Measurements from ENCODE around the gene ALDH2.

Gene ALDH2

GRCh38 chr12:111767362-111768158 lies 827 bp downstream of the ALDH2 start:
- Histone ChIP-seq H3K4me3 (ENCODE audit: low read length, poor library complexity, severe bottlenecking) (peak overlapping the region; percentile 73), H4K20me1 (ENCODE audit: insufficient read depth, low read length, poor library complexity, severe bottlenecking) (no peaks in the 10 kb centered on the region), H3K9ac (ENCODE audit: low read depth, low read length, poor library complexity, severe bottlenecking) (no peak overlapping the region), H3F3A (ENCODE audit: low read depth) (0 out of 2 replicates have a peak, but pooled peaks cover 4% of the 10 kb centered on the region), H3K9me3 (ENCODE audit: insufficient read depth, low read depth, low read length) (no peaks in the 10 kb centered on the region), H2AFZ (ENCODE audit: low read length) (peak overlapping the region; percentile 78; the same call in 1 of the 2 replicates), H3K36me3 (ENCODE audit: insufficient read depth, low read length) (no peaks in the 10 kb centered on the region), H3K79me2 (ENCODE audit: insufficient read depth, low read length) (no peaks in the 10 kb centered on the region), H3K9me2 (replicated peaks; ENCODE audit: low read depth, low read length) (no peaks in the 10 kb centered on the region), H3K4me2 (ENCODE audit: low read depth, low read length, poor library complexity, severe bottlenecking) (peak overlapping the region; percentile 97), H3K27me3 (ENCODE audit: insufficient read depth, low read length, poor library complexity, severe bottlenecking) (no peaks in the 10 kb centered on the region), H3K4me1 (ENCODE audit: insufficient read depth, low read length, poor library complexity, severe bottlenecking) (peaks cover 6% of the 10 kb centered on the region)
- no peak for TF ChIP-seq EZH2phosphoT487 (IDR thresholded peaks at IDR 0.05; ENCODE audit: borderline replicate concordance)
- no peak for TF ChIP-seq CTCF (conservative IDR thresholded peaks at IDR 0.05; ENCODE audit: low read length)

GRCh38 chr12:111768159-111768895 lies 1.6 kb downstream of the ALDH2 start:
- H3K9ac ChIP-seq (ENCODE audit: low read depth, low read length, poor library complexity, severe bottlenecking) = no peak overlapping the region
- peaks cover 6% of the 10 kb centered on the region for H3K4me1 ChIP-seq (ENCODE audit: insufficient read depth, low read length, poor library complexity, severe bottlenecking)
- H3K27me3 ChIP-seq (ENCODE audit: insufficient read depth, low read length, poor library complexity, severe bottlenecking) = no peaks in the 10 kb centered on the region
- no peak overlapping the region for H3K4me2 ChIP-seq (ENCODE audit: low read depth, low read length, poor library complexity, severe bottlenecking)
- TF ChIP-seq CTCF (conservative IDR thresholded peaks at IDR 0.05; ENCODE audit: low read length) = no peak
- TF ChIP-seq EZH2phosphoT487 (IDR thresholded peaks at IDR 0.05; ENCODE audit: borderline replicate concordance) = no peak
- no peaks in the 10 kb centered on the region for H3K9me2 ChIP-seq (replicated peaks; ENCODE audit: low read depth, low read length)
- H3F3A ChIP-seq (ENCODE audit: low read depth) = 0 out of 2 replicates have a peak, but pooled peaks cover 4% of the 10 kb centered on the region
- H3K4me3 ChIP-seq (ENCODE audit: low read length, poor library complexity, severe bottlenecking) = no peak overlapping the region
- no peaks in the 10 kb centered on the region for H3K36me3 ChIP-seq (ENCODE audit: insufficient read depth, low read length)
- no peaks in the 10 kb centered on the region for H3K79me2 ChIP-seq (ENCODE audit: insufficient read depth, low read length)
- no peak overlapping the region for H2AFZ ChIP-seq (ENCODE audit: low read length)
- H3K9me3 ChIP-seq (ENCODE audit: insufficient read depth, low read depth, low read length) = no peaks in the 10 kb centered on the region
- no peaks in the 10 kb centered on the region for H4K20me1 ChIP-seq (ENCODE audit: insufficient read depth, low read length, poor library complexity, severe bottlenecking)

GRCh38 chr12:111769599-111769998 lies 2.9 kb downstream of the ALDH2 start:
- H3K79me2 ChIP-seq (ENCODE audit: insufficient read depth, low read length) = no peaks in the 10 kb centered on the region
- H3K9me3 ChIP-seq (ENCODE audit: insufficient read depth, low read depth, low read length) = no peaks in the 10 kb centered on the region
- no peaks in the 10 kb centered on the region for H3K9me2 ChIP-seq (replicated peaks; ENCODE audit: low read depth, low read length)
- no peak overlapping the region for H3K9ac ChIP-seq (ENCODE audit: low read depth, low read length, poor library complexity, severe bottlenecking)
- H3K27me3 ChIP-seq (ENCODE audit: insufficient read depth, low read length, poor library complexity, severe bottlenecking) = no peaks in the 10 kb centered on the region
- no peak overlapping the region for H3K4me3 ChIP-seq (ENCODE audit: low read length, poor library complexity, severe bottlenecking)
- H3K36me3 ChIP-seq (ENCODE audit: insufficient read depth, low read length) = no peaks in the 10 kb centered on the region
- H3F3A ChIP-seq (ENCODE audit: low read depth) = no peaks in the 10 kb centered on the region
- H3K4me1 ChIP-seq (ENCODE audit: insufficient read depth, low read length, poor library complexity, severe bottlenecking) = no peaks in the 10 kb centered on the region
- no peak overlapping the region for H2AFZ ChIP-seq (ENCODE audit: low read length)
- TF ChIP-seq EZH2phosphoT487 (IDR thresholded peaks at IDR 0.05; ENCODE audit: borderline replicate concordance) (no peak), CTCF (conservative IDR thresholded peaks at IDR 0.05; ENCODE audit: low read length) (no peak)
- H3K4me2 ChIP-seq (ENCODE audit: low read depth, low read length, poor library complexity, severe bottlenecking) = no peak overlapping the region
- no peaks in the 10 kb centered on the region for H4K20me1 ChIP-seq (ENCODE audit: insufficient read depth, low read length, poor library complexity, severe bottlenecking)

Data from Loucy (cell line).